SK-N-SH (cell line): ENCODE measurements around the gene MAP3K7CL.

ENCODE experiments used
- CHD2 ChIP-seq: fragments of 150-350 bp; IDR thresholded peaks from 2 replicates; pipeline ENCODE4 v1.6.1; 2018; ENCODE audit warnings: low read length; ENCODE audit not compliant: partially characterized antibody
- EP300 ChIP-seq, 2 experiments: IDR thresholded peaks; 2 replicates each; pipeline versions ENCODE4 v1.4.0 to v1.6.1; 2012; ENCODE audit warnings: borderline replicate concordance in 1 of 2, low read depth in 1 of 2, low read length in 1 of 2
- GABPA ChIP-seq: IDR thresholded peaks from 2 replicates; pipeline ENCODE4 v1.4.0; 2012; ENCODE audit warnings: low read depth, mild to moderate bottlenecking
- MXI1 ChIP-seq: IDR thresholded peaks from 2 replicates; pipeline ENCODE4 v1.6.1; 2012; ENCODE audit warnings: mild to moderate bottlenecking, low read depth, low read length, improper control_type of control experiment
- POLR2AphosphoS5 ChIP-seq: IDR thresholded peaks from 2 replicates; pipeline ENCODE4 v1.6.1; 2012; ENCODE audit warnings: low read depth, low read length
- TAF1 ChIP-seq: IDR thresholded peaks from 2 replicates; pipeline ENCODE4 v1.6.1; 2012; ENCODE audit warnings: low read depth, mild to moderate bottlenecking, low read length, moderate library complexity, borderline replicate concordance
- TF ChIP-seq, protein P1 (sequence below): fragments of 200-600 bp; sonication (generic); IDR thresholded peaks from 2 replicates; pipeline ENCODE4 v1.6.1; 2017; ENCODE audit warnings: antibody characterized with exemption, mild to moderate bottlenecking, moderate library complexity
- TF ChIP-seq, protein P2 (sequence below): IDR thresholded peaks from 2 replicates; pipeline ENCODE4 v1.4.0; 2012; ENCODE audit warnings: low read depth, borderline replicate concordance
- TF ChIP-seq, protein P3 (sequence below): fragments of 150-350 bp; IDR thresholded peaks from 2 replicates; pipeline ENCODE4 v1.6.1; 2017; ENCODE audit warnings: antibody characterized with exemption, low read length, low read depth, borderline replicate concordance
- TF ChIP-seq, protein P4 (sequence below): IDR thresholded peaks from 2 replicates; pipeline ENCODE4 v1.4.0; 2012; ENCODE audit warnings: low read depth, borderline replicate concordance

DNA sequence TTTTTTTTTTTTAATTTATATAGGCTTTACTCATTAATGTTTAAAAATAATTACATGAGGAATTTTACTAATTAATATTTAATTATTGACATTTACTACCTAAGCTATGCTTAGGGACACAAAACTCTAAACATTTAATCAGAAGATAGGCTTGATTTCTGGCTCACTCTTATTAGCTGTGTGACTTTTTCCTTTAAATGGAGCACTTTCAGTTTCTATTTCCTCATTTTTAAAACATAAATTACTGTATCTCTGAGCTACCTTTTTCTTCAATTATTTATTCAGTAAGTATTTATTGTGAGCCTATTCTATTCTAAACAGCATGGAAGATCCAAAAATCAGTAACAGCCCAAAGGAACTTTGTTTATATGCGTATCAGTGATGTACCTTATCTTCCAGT is 40.5 kb downstream of the MAP3K7CL start:
- TF ChIP-seq POLR2AphosphoS5 (no peak), GABPA (no peak), TAF1 (no peak), EP300 (IDR thresholded peaks at IDR 0.05; ENCODE audit: borderline replicate concordance in 1 of 2, low read depth in 1 of 2, low read length in 1 of 2) (no peak), CHD2 (no peak), MXI1 (no peak)
- TF ChIP-seq, protein P1, sequence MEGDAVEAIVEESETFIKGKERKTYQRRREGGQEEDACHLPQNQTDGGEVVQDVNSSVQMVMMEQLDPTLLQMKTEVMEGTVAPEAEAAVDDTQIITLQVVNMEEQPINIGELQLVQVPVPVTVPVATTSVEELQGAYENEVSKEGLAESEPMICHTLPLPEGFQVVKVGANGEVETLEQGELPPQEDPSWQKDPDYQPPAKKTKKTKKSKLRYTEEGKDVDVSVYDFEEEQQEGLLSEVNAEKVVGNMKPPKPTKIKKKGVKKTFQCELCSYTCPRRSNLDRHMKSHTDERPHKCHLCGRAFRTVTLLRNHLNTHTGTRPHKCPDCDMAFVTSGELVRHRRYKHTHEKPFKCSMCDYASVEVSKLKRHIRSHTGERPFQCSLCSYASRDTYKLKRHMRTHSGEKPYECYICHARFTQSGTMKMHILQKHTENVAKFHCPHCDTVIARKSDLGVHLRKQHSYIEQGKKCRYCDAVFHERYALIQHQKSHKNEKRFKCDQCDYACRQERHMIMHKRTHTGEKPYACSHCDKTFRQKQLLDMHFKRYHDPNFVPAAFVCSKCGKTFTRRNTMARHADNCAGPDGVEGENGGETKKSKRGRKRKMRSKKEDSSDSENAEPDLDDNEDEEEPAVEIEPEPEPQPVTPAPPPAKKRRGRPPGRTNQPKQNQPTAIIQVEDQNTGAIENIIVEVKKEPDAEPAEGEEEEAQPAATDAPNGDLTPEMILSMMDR: no peak
- TF ChIP-seq, protein P2, sequence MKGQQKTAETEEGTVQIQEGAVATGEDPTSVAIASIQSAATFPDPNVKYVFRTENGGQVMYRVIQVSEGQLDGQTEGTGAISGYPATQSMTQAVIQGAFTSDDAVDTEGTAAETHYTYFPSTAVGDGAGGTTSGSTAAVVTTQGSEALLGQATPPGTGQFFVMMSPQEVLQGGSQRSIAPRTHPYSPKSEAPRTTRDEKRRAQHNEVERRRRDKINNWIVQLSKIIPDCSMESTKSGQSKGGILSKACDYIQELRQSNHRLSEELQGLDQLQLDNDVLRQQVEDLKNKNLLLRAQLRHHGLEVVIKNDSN: no peak
- TF ChIP-seq, protein P3, sequence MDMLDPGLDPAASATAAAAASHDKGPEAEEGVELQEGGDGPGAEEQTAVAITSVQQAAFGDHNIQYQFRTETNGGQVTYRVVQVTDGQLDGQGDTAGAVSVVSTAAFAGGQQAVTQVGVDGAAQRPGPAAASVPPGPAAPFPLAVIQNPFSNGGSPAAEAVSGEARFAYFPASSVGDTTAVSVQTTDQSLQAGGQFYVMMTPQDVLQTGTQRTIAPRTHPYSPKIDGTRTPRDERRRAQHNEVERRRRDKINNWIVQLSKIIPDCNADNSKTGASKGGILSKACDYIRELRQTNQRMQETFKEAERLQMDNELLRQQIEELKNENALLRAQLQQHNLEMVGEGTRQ: no peak
- TF ChIP-seq, protein P4, sequence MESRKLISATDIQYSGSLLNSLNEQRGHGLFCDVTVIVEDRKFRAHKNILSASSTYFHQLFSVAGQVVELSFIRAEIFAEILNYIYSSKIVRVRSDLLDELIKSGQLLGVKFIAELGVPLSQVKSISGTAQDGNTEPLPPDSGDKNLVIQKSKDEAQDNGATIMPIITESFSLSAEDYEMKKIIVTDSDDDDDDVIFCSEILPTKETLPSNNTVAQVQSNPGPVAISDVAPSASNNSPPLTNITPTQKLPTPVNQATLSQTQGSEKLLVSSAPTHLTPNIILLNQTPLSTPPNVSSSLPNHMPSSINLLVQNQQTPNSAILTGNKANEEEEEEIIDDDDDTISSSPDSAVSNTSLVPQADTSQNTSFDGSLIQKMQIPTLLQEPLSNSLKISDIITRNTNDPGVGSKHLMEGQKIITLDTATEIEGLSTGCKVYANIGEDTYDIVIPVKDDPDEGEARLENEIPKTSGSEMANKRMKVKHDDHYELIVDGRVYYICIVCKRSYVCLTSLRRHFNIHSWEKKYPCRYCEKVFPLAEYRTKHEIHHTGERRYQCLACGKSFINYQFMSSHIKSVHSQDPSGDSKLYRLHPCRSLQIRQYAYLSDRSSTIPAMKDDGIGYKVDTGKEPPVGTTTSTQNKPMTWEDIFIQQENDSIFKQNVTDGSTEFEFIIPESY: no peak
